Measurements from ENCODE around the gene CCDC146.
"Not testable (repeated sequence)": the region's sequence is repeated elsewhere in the genome, so short reads cannot be mapped to it uniquely, and the experiment has no call there.

The CCDC146 gene

GRCh38 chr7:77205706-77206105, 83.3 kb downstream of the CCDC146 start:
- DNase-seq, result no peak

- DNase-seq, result no peak
Observed at GRCh38 chr7:77208416-77208815, 86.0 kb downstream of the CCDC146 start.

GRCh38 chr7:77209479-77210139, 87.2 kb downstream of the CCDC146 start:
- DNase-seq, result no peak

- no peak for DNase-seq
Observed at GRCh38 chr7:77216181-77216845, 93.9 kb downstream of the CCDC146 start.

- no peak for DNase-seq
Observed at GRCh38 chr7:77217474-77218185, 95.2 kb downstream of the CCDC146 start.

- DNase-seq, result not testable (repeated sequence)
Observed at GRCh38 chr7:77219701-77220331, 97.4 kb downstream of the CCDC146 start.

GRCh38 chr7:77222065-77222464, 99.7 kb downstream of the CCDC146 start:
- no peak for DNase-seq

GRCh38 chr7:77222819-77223218, 100.4 kb downstream of the CCDC146 start:
- DNase-seq, result no peak

- no peak for DNase-seq
Observed at GRCh38 chr7:77223261-77223660, 100.8 kb downstream of the CCDC146 start.

- no peak for DNase-seq
Observed at GRCh38 chr7:77226357-77226839, 104.0 kb downstream of the CCDC146 start.

GRCh38 chr7:77228795-77229194, 106.4 kb downstream of the CCDC146 start:
- DNase-seq, result not testable (repeated sequence)

- no peak for DNase-seq
Observed at GRCh38 chr7:77232467-77232866, 110.1 kb downstream of the CCDC146 start.

- DNase-seq, result no peak
Observed at GRCh38 chr7:77235276-77235675, 112.9 kb downstream of the CCDC146 start.

- DNase-seq, result no peak
Observed at GRCh38 chr7:77238703-77239136, 116.3 kb downstream of the CCDC146 start.

GRCh38 chr7:77239471-77239870, 117.1 kb downstream of the CCDC146 start:
- DNase-seq, result no peak

- no peak for DNase-seq
Observed at GRCh38 chr7:77242068-77242467, 119.7 kb downstream of the CCDC146 start.

- no peak for DNase-seq
Observed at GRCh38 chr7:77242554-77242953, 120.1 kb downstream of the CCDC146 start.

- DNase-seq, result no peak
Observed at GRCh38 chr7:77244222-77244934, 122.0 kb downstream of the CCDC146 start.

GRCh38 chr7:77245015-77245755, 122.8 kb downstream of the CCDC146 start:
- DNase-seq, result no peak

- no peak for DNase-seq
Observed at GRCh38 chr7:77246026-77246640, 123.7 kb downstream of the CCDC146 start.

- DNase-seq, result peak; percentile 90 to 92
Observed at GRCh38 chr7:77247206-77247850, 124.9 kb downstream of the CCDC146 start.
